Smooth muscle cell (in vitro differentiated cells): ENCODE data around the gene RNF144A. TPM values are rescaled to one million over a fixed set of nuclear protein-coding genes. Genes with fewer than 3 reads are reported as not detected.
"Not testable (repeated sequence)": the region's sequence is repeated elsewhere in the genome, so short reads cannot be mapped to it uniquely, and the experiment has no call there.

Experiments
- DNase-seq: peaks from one replicate; lab custom pipeline; 2025; ENCODE audit not compliant: unreplicated experiment; lab: John Stamatoyannopoulos, UW
- H2AFZ ChIP-seq: fragments of 200-600 bp; sonication (generic); 2 replicates; pipeline ENCODE4 v1.6.0; 2016; ENCODE audit warnings: antibody characterized with exemption, low read depth, mild to moderate bottlenecking
- H3F3A ChIP-seq: fragments of 200-600 bp; sonication (generic); 2 replicates; pipeline ENCODE4 v1.6.0; 2017; ENCODE audit warnings: antibody characterized with exemption, low read depth
- H3K27ac ChIP-seq: fragments of 200-600 bp; sonication (generic); 2 replicates; pipeline ENCODE4 v1.5.1; 2016; ENCODE audit warnings: low read depth, mild to moderate bottlenecking
- H3K27me3 ChIP-seq: fragments of 200-600 bp; sonication (generic); 2 replicates; pipeline ENCODE4 v1.6.1; 2016; ENCODE audit warnings: low read depth, mild to moderate bottlenecking
- H3K36me3 ChIP-seq: fragments of 200-600 bp; sonication (generic); 2 replicates; pipeline ENCODE4 v1.5.1; 2016; ENCODE audit warnings: low read depth
- H3K4me1 ChIP-seq: fragments of 200-600 bp; sonication (generic); 2 replicates; pipeline ENCODE4 v1.5.1; 2016; ENCODE audit warnings: low read depth
- H3K4me2 ChIP-seq: fragments of 200-600 bp; sonication (generic); 2 replicates; pipeline ENCODE4 v1.6.0; 2016; ENCODE audit warnings: mild to moderate bottlenecking
- H3K4me3 ChIP-seq: fragments of 200-600 bp; sonication (generic); 2 replicates; pipeline ENCODE4 v1.5.1; 2016; ENCODE audit warnings: mild to moderate bottlenecking
- H3K79me2 ChIP-seq: fragments of 200-600 bp; sonication (generic); 2 replicates; pipeline ENCODE4 v1.6.0; 2016; ENCODE audit warnings: low read depth, mild to moderate bottlenecking
- H3K9ac ChIP-seq: fragments of 200-600 bp; sonication (generic); 2 replicates; pipeline ENCODE4 v1.6.0; 2016; ENCODE audit warnings: low read depth
- H3K9me3 ChIP-seq: fragments of 200-600 bp; sonication (generic); replicated peaks from 2 replicates; pipeline ENCODE4 v1.5.1; 2016; ENCODE audit warnings: low read depth
- H4K20me1 ChIP-seq: fragments of 200-600 bp; sonication (generic); 2 replicates; pipeline ENCODE4 v1.6.0; 2016; ENCODE audit warnings: low read depth
- WGBS: methylation state at CpG from one replicate; pipeline ENCODE4 v1.1.7; 2016; ENCODE audit warnings: low lambda C conversion rate; 5-methylcytosine and 5-hydroxymethylcytosine counted together
- polyA plus RNA-seq: library from polyadenylated mRNA; unstranded; fragments of >200 nt; fragmentation: Nextera tagmentation; extraction: Ambion mirVana; gene quantifications from 2 replicates; pipeline ENCODE4 v1.2.1, GENCODE V29; 2016
- total RNA-seq: library from RNA; depleted of rRNA; stranded (reverse); fragments of >200 nt; gene quantifications from 2 replicates; pipeline ENCODE4 v1.2.3, GENCODE V29; 2014
- TF ChIP-seq, protein P1 (sequence below): fragments of 200-600 bp; sonication (generic); IDR thresholded peaks from 2 replicates; pipeline ENCODE4 v1.5.1; 2017; ENCODE audit warnings: borderline replicate concordance, mild to moderate bottlenecking, antibody characterized with exemption; ENCODE audit not compliant: insufficient read depth, poor library complexity, severe bottlenecking

The RNF144A gene
- total and polyA plus RNA-seq, 2 experiments from 2014 or later, result 10.0 to 23.3 TPM

DNA sequence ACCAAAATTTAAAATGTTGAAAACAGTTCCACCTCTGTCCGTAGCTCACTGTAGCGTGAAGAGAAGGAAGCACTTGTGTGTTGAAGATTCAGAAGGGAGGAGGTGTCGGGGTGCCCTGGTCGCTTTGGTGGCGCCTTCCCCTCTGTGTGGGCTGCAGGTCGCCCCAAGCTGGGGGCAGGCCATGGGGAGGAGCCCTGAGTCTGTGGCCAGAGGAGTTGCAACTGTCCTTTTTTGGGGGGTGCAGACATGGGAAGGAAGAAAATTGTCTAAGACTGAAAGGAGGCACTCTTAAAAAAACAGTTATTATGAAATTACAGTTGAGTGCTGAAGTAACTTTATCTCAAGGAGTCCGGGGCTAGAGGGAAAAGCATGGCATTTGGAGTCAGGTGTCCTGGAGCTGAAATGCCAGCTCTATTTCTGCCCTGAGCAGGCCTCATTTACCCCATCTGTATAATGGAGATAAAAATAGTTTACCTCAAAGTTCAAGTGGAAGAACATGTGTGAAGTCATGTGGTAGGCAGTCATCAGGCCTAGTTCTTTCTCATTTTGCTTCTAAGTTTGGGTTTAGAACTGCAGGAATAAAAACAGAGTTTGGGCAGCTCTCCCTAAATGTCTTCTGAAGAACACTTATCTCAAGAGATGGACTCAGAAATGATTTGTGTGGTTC, 82.1 kb downstream of the RNF144A start:
- Histone ChIP-seq H3K9me3 (no peaks in the 10 kb centered on the region), H3K27ac (no peak overlapping the region), H3K79me2 (no peaks in the 10 kb centered on the region), H2AFZ (no peak overlapping the region), H3F3A (no peaks in the 10 kb centered on the region), H3K36me3 (no peaks in the 10 kb centered on the region), H4K20me1 (no peaks in the 10 kb centered on the region), H3K4me3 (no peak overlapping the region), H3K9ac (no peak overlapping the region), H3K4me1 (no peaks in the 10 kb centered on the region), H3K27me3 (no peaks in the 10 kb centered on the region), H3K4me2 (no peak overlapping the region)
- TF ChIP-seq, protein P1, sequence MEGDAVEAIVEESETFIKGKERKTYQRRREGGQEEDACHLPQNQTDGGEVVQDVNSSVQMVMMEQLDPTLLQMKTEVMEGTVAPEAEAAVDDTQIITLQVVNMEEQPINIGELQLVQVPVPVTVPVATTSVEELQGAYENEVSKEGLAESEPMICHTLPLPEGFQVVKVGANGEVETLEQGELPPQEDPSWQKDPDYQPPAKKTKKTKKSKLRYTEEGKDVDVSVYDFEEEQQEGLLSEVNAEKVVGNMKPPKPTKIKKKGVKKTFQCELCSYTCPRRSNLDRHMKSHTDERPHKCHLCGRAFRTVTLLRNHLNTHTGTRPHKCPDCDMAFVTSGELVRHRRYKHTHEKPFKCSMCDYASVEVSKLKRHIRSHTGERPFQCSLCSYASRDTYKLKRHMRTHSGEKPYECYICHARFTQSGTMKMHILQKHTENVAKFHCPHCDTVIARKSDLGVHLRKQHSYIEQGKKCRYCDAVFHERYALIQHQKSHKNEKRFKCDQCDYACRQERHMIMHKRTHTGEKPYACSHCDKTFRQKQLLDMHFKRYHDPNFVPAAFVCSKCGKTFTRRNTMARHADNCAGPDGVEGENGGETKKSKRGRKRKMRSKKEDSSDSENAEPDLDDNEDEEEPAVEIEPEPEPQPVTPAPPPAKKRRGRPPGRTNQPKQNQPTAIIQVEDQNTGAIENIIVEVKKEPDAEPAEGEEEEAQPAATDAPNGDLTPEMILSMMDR, result no peak
- 97% methylated on average over 7 of the region's 7 CpGs for WGBS
- no peak for DNase-seq

DNA sequence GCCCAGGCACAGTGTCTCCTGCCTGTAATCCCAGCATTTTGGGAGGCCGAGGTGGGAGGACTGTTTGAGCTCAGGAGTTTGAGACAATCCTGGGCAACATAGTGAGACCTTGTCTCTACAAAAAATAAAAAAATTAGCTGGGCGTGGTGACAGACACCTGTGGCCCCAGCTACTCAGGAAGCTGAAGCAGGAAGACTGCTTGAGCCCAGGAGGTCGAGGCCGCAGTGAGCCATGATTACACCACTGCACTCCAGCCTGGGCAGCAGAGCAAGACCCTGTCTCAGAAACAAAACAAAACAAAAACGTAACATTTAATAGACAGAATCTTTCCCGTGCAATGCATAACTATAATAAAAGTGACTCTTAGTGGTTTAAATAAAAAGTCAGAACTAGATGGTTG, 84.2 kb downstream of the RNF144A start:
- H3K4me3 ChIP-seq, H3K9me3 ChIP-seq, H3K27ac ChIP-seq, H3K9ac ChIP-seq, H3K36me3 ChIP-seq, DNase-seq, H3K4me1 ChIP-seq, H2AFZ ChIP-seq, H3K79me2 ChIP-seq, H3F3A ChIP-seq, H3K27me3 ChIP-seq, H3K4me2 ChIP-seq, H4K20me1 ChIP-seq: not testable (repeated sequence)
- WGBS, result 94% methylated on average over 6 of the region's 6 CpGs

DNA sequence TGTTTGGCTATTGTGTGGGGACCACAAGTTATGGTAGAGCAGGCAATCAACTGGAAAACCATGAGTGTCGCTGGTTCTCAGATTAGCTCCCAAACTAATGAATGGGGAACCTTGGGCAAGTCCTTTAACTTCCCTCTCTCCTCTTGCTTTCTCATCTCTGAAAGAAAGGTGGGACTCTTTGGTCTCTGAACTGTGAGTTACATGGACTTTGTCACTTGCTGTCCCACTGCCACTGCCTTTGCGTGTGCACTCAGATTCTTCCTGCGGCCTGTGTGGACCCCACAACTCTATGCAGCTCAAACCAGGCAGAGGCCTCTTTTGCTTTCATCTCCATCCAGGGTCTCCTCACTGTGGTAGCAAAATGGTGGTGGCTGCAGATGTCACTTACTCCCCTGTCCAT, 86.7 kb downstream of the RNF144A start:
- WGBS, result 100% methylated on average over 3 of the region's 3 CpGs
- Histone ChIP-seq H3K4me2 (no peak overlapping the region), H3K4me3 (no peak overlapping the region), H3K79me2 (no peaks in the 10 kb centered on the region), H3K9ac (no peak overlapping the region), H3F3A (no peaks in the 10 kb centered on the region), H3K4me1 (no peaks in the 10 kb centered on the region), H3K27ac (no peak overlapping the region), H3K9me3 (no peaks in the 10 kb centered on the region), H3K36me3 (no peaks in the 10 kb centered on the region), H3K27me3 (no peaks in the 10 kb centered on the region), H2AFZ (no peak overlapping the region), H4K20me1 (no peaks in the 10 kb centered on the region)
- TF ChIP-seq, protein P1, result no peak
- DNase-seq, result no peak

DNA sequence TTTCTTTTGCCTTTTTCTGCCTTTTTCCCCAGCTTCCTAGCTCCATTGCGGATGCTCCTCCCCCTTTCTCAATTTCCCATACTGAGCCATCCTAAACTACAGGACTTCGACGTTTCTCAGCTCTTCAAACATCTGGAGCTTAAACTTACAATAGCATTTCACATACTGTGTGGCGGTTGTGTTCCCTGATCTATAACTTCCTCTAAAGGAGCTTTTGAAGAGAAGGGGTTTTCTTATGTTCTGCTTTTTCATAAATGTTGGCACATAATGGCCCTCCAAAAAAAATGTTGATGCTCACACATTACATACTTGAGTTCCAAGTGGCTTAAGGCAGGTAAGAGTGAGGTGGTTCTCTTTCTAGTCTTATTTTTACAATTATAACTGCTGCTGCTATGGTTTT, 87.4 kb downstream of the RNF144A start:
- DNase-seq, result no peak
- TF ChIP-seq, protein P1, result no peak
- Histone ChIP-seq H3K9ac (no peak overlapping the region), H3K36me3 (no peaks in the 10 kb centered on the region), H2AFZ (no peak overlapping the region), H3K79me2 (no peaks in the 10 kb centered on the region), H3K4me2 (no peak overlapping the region), H4K20me1 (no peaks in the 10 kb centered on the region), H3K4me3 (no peak overlapping the region), H3K4me1 (peaks cover under 1% of the 10 kb centered on the region), H3K27me3 (no peaks in the 10 kb centered on the region), H3K27ac (no peak overlapping the region), H3F3A (no peaks in the 10 kb centered on the region), H3K9me3 (no peaks in the 10 kb centered on the region)
- WGBS, result 92% methylated on average over 4 of the region's 4 CpGs
